GM19238 (cell line): ENCODE measurements around the gene DNAH11.
"Not testable (repeated sequence)": the region's sequence is repeated elsewhere in the genome, so short reads cannot be mapped to it uniquely, and the experiment has no call there.

Experiments
- DNase-seq: peaks from one replicate; pipeline ENCODE4 v3.0.0; 2011; ENCODE audit warnings: low spot score; ENCODE audit not compliant: insufficient read length

The DNAH11 gene

GRCh38 chr7:21616091-21616490, 73.3 kb downstream of the DNAH11 start:
- DNase-seq: no peak

GRCh38 chr7:21616796-21617436, 74.1 kb downstream of the DNAH11 start:
- no peak for DNase-seq

DNA sequence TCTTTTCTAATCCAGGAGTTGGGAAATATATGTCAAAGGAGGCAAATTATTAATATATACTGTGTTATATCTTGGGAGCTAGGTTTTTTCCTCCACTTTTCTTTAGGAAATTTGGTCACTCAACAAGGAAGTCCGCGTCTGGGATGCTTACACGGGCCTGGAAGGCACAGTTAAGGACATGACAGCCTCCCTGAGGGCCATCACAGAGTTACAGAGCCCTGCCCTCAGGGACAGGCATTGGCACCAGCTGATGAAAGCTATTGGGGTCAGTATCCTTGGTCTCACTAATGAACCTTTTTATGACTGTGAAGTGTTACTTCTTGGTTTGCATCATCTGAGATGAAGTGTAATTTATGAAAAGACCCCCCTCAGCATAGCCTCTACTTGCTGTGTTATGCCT, 74.7 kb downstream of the DNAH11 start:
- DNase-seq: no peak

DNA sequence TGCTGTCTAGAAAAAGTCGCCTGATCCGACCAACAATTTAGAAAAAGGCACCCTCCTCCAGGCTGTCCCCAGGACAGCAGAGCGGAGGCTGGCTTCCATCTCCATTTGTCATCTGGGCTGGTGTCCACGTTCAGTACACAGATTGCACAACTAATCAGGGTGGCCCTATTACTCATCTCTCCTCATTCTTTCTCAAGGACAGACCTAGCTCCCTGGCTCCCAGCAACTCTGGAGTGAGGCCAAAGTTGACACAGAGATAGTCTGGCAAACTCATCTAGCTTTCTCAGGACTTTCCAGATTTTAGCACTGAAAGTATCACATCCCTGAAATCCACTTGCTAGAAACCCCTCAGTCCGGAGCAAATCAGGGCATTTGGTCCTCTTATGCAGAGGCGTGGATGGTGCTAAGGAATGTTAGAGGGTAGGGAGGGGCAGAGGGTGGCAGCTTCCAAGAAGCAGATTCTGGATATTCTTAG, 75.1 kb downstream of the DNAH11 start:
- no peak for DNase-seq

DNA sequence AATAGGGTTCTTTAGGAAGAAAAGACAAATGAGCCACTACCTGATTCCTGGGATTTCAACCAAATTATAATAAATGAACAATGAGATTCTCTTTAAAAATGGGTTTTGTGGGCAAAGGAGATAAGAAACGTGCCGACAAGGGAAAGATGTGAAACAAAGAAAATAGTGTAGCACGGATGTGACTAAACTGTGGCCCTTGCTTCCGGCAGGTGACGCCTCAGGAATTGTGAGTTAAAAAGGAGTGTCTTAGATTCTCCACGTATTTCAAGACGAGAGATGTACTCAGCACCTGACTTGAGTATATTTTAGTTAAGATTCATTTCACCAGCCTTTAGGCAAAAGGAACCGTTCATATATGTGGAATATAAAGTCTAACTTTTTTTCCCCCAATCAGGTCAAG, 75.9 kb downstream of the DNAH11 start:
- no peak for DNase-seq

GRCh38 chr7:21620054-21620453, 77.2 kb downstream of the DNAH11 start:
- no peak for DNase-seq

DNA sequence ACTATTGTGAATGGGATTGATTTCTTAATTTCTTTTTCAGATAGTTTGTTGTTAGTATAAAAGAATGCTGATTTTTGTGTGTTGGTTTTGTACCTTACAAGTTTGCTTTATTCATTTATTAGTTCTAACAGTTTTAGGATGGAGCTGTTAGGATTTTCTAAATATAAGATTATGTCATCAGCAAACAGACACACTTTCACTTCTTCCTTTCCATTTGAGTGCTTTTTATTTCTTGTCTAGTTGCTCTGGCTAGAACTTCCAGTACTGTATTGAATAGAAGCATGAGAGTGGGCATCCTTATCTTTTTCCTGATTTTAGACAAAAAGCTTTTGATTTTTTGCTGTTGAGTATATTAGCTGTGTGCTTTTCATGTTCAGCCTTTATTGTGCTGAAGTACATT, 81.5 kb downstream of the DNAH11 start:
- no peak for DNase-seq

DNA sequence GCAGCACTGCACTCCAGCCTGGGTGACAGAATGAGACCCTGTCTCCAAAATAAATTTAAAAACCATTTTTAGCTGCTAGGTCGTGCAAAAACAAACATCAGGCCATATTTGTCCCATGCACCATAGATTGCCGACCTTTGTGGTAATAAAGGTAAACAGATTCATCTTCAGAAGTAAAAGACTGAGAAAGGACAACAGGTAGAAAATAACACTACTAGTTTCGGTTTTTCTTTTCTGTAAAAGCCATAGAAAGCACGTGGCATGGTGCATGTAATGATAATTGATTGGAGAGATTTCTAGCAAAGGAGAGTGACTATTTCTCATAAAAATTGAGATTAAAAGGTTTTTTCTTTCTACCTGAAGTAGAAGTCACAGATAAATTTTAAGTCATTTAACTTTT, 93.9 kb downstream of the DNAH11 start:
- DNase-seq: no peak

DNA sequence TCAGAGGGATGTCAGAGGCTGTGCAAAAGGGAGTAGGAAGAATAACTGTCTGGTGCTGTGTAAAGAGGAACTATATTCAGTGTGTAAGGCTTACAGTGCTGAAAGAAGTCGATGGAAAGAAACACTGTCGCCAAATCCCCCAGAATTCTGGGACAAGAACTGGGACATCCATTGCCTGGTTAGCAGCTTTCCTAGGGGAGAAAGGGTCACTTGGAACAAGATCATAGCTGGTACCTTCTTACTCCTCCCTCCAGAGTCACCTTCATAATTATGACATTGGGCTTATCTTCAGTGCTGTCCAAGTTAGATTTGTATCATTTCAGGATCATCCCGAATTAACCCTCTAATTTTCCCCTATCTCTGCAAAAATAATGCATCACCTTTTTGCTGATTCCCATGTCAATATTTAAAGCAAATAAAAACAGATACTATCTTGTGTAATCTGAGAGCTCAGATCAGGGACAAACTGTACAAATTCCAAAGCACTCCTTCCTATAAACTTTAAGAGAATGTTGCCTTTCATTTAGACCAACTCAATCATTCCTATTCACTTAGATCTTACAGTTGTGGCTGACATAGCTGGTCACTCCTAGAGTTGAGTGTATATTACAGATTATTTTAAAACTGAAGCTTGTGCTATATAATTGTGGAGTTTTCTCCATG, 96.5 kb downstream of the DNAH11 start:
- no peak for DNase-seq

DNA sequence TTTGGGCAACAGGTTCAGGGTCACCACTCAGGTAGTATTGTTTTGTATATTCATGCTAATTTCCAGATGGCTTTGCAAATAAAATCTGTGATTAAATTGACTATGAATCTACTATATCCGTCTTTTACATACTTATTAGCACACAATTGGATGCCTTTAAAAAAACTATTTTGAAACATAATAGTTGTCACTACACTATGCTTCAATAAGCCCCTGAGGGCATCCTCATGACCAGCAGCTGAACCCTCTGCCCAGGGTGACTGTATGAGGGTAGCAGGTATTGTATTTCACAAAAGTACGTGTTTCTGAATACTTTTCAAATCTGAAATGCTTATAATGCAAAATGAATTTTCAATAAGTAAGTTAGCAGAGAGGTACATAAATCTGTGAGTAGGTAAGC, 97.3 kb downstream of the DNAH11 start:
- DNase-seq: no peak

DNA sequence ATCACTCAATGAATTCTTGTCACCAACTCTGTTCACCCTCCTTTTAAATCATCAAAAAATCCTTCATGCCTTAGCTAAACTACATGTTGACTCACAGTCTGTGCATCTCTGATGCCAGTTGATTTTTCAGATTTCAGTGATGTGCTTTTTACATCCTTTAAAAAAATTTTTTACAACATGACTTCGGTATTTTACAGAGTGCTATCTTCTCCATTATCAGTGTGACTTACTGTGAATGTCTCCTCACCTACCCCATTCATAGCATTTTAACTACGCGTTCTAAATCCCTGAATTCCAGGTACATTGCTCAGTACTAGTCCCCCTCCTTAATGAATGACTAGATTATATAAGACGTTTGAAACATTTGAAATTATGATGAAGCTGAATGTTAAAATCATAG, 98.7 kb downstream of the DNAH11 start:
- no peak for DNase-seq

DNA sequence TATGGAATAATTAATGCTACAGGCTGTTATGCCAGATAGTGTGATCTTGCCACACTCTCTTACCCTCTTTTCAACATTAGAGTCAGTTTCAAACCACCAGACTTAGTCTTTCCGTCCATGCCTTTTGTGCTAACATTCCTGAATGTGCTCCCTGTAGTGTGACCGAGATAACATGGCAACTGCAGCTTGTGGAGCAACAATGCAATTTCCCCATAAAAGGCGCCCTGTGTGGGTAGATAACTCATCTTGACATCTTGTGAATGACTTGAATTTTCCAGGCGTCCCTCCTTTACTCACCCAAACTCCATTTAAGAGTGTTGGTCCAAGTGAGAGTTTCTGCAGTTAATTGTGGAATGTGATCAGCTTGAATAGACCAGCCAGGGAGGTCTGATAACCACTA, 99.6 kb downstream of the DNAH11 start:
- DNase-seq: no peak

- no peak for DNase-seq
Observed at GRCh38 chr7:21651697-21652096, 108.9 kb downstream of the DNAH11 start.

DNA sequence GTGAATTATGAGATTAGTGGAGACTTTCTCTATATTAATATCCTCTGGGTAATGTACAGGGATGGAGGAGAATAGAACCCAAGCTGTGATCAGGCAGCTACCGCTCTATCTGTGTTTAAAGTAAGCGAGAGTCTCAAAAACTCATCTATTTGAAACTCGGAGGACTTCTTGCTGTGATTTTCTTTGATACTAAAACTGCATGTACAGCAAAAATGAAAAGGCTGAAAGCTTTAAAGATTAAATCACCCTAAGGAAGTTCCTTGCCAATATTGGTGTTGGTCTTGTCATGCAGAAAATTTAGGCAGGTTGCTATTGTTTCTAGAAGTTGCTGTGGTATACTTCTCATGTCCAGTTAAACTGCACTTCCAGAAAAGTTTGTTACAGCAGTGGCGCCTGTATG, 110.8 kb downstream of the DNAH11 start:
- no peak for DNase-seq

DNA sequence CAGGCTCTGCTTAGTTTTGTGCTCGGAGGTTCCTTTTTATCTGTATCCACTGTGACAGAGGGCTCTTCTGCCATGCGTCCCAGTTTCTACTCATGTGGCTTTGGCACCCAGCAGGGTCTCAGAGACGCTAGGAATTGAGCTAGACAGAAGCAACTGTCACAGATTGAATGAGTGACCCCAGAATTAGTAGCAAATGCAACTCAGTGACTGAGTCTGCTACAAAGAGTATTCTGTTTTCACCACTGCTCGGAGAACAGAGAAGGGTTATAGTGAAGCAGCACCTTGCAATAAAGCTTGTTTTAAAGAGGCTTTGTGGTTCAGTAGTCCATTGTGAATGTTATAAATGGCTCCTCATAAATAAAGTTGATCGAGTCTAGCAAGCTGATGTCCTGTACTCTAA, 113.2 kb downstream of the DNAH11 start:
- no peak for DNase-seq

DNA sequence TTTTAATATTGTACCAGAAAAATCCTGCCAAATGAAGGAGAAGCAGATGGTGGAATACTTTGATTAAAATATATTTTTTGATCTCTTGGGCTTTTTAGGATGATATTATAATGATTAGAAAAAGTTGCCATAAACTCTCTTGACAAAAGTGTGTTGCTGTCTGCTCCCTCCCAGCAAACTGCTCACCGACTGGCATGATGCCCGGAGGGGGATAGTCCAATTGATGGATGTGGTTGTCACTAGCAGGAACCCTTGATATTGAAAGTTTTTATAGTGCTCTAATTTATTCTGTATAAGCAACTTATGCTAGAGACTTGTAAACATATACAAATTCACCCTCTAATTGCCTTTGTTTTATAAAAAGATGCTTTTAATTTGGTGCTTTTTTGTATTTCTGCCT, 114.0 kb downstream of the DNAH11 start:
- no peak for DNase-seq

DNA sequence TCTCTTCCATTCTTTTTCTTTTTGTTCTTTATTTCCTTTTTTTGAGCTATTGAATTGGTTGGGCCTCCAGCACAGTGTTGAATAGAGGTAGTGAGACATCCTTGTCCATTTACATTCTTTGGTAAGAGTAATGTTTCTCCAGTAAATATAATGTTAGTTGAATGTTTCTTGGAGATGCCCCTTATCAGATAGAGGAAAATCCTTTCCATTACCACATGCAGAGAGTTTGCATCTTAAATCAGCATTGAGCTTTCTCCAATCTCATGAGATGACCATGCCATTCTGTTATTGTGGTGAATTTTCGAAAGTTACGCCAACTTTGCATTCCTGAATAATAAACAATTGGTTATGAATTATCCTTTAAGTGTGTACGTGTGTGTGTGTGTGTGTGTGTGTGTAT, 127.7 kb downstream of the DNAH11 start:
- no peak for DNase-seq

DNA sequence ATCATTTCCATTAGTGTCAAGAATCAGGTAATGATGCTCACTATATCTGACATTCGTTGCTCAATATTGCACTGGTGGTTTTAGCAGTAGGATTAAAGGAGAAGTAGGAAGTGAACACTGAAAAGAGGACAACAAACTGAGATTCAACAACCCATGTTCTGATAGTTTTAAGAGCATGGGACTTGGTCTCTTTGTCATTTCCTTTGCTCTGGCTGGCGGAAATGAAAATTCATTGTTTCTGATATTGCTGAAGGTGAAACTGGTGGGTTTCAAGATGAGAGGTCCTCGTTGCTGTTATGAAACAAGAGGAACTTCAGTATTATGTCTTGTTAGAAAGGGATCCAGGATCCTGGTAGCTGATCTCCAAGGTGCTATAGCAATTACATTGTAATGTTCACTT, 129.0 kb downstream of the DNAH11 start:
- no peak for DNase-seq

DNA sequence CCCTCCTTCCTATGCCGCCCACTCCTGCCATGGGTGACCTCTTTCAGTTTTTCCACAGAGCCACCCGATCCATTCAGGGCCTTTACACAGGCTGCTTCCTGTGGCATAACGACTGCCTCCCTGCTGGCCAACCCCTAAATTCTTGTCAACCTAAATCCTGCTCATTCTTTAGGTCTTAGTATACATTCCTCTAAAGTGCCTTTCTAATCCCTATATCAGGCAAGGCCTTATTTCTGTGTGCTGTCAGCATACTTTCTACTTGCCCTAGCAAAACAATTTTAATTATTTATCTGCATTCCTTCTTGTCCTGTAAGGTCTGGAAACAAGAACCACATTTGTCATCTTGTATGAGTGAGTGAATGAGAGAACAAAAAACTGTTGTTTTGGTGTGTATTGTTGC, 132.4 kb downstream of the DNAH11 start:
- no peak for DNase-seq

DNA sequence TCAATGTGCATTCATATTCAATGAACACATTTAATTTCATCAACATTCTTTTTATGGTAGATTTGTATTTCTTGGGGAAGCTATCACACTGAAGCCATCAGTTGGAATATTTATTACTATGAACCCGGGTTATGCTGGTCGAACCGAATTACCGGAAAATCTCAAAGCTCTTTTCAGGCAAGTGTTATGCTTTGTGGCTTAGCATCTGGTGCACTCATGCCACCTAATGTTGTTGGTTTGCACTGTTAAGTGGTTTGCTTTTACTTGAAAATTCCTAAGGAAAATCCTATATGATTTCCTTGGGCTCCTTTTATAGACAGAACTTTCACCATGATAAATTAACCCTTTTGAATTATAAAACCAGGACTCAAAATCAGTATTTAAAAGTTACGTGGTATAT, 147.9 kb downstream of the DNAH11 start:
- DNase-seq: no peak

DNA sequence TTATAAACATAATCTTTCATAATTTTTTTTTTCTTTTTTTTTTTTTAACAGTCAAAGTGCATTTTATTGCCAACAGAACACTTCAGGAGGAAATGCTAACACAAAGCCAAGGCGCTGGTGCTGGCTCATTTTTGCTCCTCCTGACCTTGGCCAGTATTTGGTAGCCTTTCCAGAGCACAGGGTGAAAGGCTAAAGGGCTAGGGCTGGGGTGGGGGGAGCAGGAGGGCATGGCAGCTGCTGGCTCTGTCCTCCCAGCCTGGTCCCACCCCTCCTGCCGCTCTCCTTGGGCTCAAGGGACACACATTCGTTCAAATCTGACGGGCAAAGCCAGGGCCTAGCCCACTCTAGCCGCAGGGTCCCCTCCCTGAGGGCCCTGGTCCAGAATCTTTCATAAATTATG, 148.3 kb downstream of the DNAH11 start:
- not testable (repeated sequence) for DNase-seq

DNA sequence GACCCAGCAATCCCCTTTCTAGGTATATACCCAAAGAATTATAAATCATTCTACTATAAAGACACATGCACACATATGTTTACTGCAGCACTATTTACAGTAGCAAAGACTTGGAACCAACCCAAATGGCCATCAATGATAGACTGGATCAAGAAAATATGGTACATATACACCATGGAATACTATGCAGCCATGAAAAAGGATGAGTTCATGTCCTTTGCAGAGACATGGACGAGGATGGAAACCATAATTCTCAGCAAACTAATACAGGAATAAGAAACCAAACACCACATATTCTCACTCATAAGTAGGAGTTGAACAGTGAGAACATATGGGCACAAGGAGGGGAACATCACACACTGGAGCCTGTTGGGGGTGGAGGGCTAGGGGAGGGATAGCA, 157.7 kb downstream of the DNAH11 start:
- DNase-seq: not testable (repeated sequence)

DNA sequence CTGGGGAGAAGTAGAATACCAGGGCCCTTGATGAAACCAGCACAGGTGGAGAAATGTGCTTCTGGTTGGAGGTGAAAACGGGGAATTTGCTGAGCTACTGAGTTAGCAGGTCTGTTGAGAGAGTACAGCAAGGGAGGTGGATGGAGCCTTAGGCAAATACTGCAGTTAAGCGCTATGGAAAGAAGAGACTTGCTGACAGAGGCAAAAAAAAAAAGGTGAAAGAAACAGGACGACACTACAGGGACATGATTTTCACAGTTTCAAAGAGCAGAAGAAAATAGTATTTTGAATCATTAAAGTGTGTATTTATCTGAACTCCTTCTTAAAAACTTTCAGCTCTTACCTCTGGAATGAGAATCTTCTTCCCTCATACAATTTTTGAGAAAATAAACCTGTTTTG, 159.5 kb downstream of the DNAH11 start:
- no peak for DNase-seq
